DND-41 (cell line): ENCODE results near the gene ACOXL.
"Not testable (repeated sequence)": the region's sequence is repeated elsewhere in the genome, so short reads cannot be mapped to it uniquely, and the experiment has no call there.

Experiments
- ATAC-seq: fragments of 200-7000 bp; cut with Tn5 transposase; 3 replicates; pipeline ENCODE4 v1.9.1; 2021; ENCODE audit warnings: low read depth; ENCODE audit not compliant: insufficient read depth
- DNase-seq: peaks from one replicate; pipeline ENCODE4 v3.0.0-alpha.2; 2020
- H2AFZ ChIP-seq: 2 replicates; pipeline ENCODE4 v1.6.0; 2012; ENCODE audit warnings: low read depth, low read length
- H3K27ac ChIP-seq: 2 replicates; pipeline ENCODE4 v1.5.1; 2012; ENCODE audit warnings: low read length, inconsistent platforms
- H3K27me3 ChIP-seq: fragments of 200-600 bp; sonication (generic); 2 replicates; pipeline ENCODE4 v1.6.0; 2012; ENCODE audit warnings: low read length, mild to moderate bottlenecking, inconsistent platforms; ENCODE audit not compliant: insufficient read depth, poor library complexity
- H3K36me3 ChIP-seq: 2 replicates; pipeline ENCODE4 v1.5.1; 2012; ENCODE audit warnings: low read length, inconsistent platforms; ENCODE audit not compliant: insufficient read depth
- H3K4me1 ChIP-seq: 2 replicates; pipeline ENCODE4 v1.5.1; 2012; ENCODE audit warnings: mild to moderate bottlenecking, low read length; ENCODE audit not compliant: insufficient read depth
- H3K4me2 ChIP-seq: 2 replicates; pipeline ENCODE4 v1.6.0; 2012; ENCODE audit warnings: mild to moderate bottlenecking, moderate library complexity, low read length, inconsistent platforms; ENCODE audit not compliant: insufficient read depth
- H3K4me3 ChIP-seq, 2 experiments: fragments of 200-600 bp in 1 of 2; shearing (Covaris generic) in 1 of 2; 2 replicates each; pipeline ENCODE4 v1.5.1; 2012 to 2016; ENCODE audit warnings: inconsistent platforms in 2 of 2, low read length in 2 of 2, mild to moderate bottlenecking in 2 of 2, low read depth in 1 of 2, moderate library complexity in 1 of 2
- H3K79me2 ChIP-seq: 2 replicates; pipeline ENCODE4 v1.6.0; 2012; ENCODE audit warnings: low read length, inconsistent platforms; ENCODE audit not compliant: insufficient read depth
- H3K9ac ChIP-seq: 2 replicates; pipeline ENCODE4 v1.6.0; 2012; ENCODE audit warnings: low read depth, mild to moderate bottlenecking, inconsistent platforms, low read length, moderate library complexity
- H3K9me3 ChIP-seq: 2 replicates; pipeline ENCODE4 v1.5.1; 2012; ENCODE audit warnings: low read length, moderate library complexity, mild to moderate bottlenecking, inconsistent platforms; ENCODE audit not compliant: insufficient read depth, severe bottlenecking
- H4K20me1 ChIP-seq: 2 replicates; pipeline ENCODE4 v1.6.0; 2012; ENCODE audit warnings: low read length; ENCODE audit not compliant: insufficient read depth
- EZH2 ChIP-seq: IDR thresholded peaks from 3 replicates; pipeline ENCODE4 v1.6.1; 2012; ENCODE audit warnings: borderline replicate concordance, low read depth, mild to moderate bottlenecking, moderate library complexity, low read length, inconsistent platforms; ENCODE audit not compliant: severe bottlenecking
- TF ChIP-seq, protein P1 (sequence below): IDR thresholded peaks from 2 replicates; pipeline ENCODE4 v1.5.1; 2012; ENCODE audit warnings: borderline replicate concordance, low read length, moderate library complexity, mild to moderate bottlenecking; ENCODE audit not compliant: poor library complexity, severe bottlenecking; ENCODE audit errors: extremely low read depth

Gene ACOXL

DNA sequence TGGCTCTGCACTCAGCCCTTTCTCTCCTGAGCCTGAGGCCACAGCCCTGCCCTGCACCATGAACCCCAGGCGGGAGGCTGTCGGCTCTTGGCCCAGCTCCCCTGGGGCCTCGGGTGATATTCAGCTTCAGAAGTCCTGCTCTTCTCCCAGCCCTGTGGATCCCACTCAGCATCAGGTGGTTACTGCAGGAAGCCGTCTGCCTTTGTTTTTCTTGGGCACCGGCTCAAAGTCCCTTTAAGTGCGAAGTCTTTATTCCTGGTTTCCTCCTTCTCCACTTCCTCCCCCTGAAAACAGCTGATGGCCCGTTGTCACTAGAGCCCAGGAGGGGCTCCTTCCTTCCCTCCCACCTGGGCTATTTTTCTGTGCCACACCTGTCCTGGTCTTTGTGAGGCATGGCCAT lies 226.8 kb downstream of the ACOXL start:
- TF ChIP-seq EZH2 = no peak
- TF ChIP-seq, protein P1, sequence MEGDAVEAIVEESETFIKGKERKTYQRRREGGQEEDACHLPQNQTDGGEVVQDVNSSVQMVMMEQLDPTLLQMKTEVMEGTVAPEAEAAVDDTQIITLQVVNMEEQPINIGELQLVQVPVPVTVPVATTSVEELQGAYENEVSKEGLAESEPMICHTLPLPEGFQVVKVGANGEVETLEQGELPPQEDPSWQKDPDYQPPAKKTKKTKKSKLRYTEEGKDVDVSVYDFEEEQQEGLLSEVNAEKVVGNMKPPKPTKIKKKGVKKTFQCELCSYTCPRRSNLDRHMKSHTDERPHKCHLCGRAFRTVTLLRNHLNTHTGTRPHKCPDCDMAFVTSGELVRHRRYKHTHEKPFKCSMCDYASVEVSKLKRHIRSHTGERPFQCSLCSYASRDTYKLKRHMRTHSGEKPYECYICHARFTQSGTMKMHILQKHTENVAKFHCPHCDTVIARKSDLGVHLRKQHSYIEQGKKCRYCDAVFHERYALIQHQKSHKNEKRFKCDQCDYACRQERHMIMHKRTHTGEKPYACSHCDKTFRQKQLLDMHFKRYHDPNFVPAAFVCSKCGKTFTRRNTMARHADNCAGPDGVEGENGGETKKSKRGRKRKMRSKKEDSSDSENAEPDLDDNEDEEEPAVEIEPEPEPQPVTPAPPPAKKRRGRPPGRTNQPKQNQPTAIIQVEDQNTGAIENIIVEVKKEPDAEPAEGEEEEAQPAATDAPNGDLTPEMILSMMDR = no peak
- no peak for ATAC-seq
- H3K27ac ChIP-seq = no peak overlapping the region

DNA sequence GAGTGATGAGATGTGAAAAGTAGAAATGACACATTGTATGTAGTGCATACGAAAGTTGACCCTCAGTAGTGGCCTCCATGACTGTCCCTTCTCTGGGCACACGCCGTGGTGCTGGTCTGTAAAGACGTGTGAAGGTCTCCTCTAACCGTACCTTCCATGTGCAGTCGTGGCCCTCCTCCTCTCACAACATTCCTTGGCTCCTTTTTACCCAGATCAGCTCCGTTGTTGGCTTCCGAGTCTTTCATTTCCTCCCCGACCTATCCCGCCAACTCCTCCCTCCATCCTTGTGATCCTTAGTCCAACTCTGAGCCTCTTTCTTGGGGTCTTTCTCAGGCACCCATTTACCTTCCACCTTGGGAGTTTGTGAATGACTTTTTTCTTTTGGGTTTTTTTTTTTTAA lies 227.9 kb downstream of the ACOXL start:
- no peaks in the 10 kb centered on the region for H3K27me3 ChIP-seq
- no peaks in the 10 kb centered on the region for H3K79me2 ChIP-seq
- H3K4me1 ChIP-seq = no peaks in the 10 kb centered on the region
- H3K4me3 ChIP-seq = no peak overlapping the region
- TF ChIP-seq, protein P1 = no peak
- TF ChIP-seq EZH2 = no peak
- ATAC-seq (no peak), DNase-seq (no peak)
- no peak overlapping the region for H2AFZ ChIP-seq
- no peaks in the 10 kb centered on the region for H4K20me1 ChIP-seq
- H3K9ac ChIP-seq = no peak overlapping the region
- no peak overlapping the region for H3K4me2 ChIP-seq
- H3K36me3 ChIP-seq = no peaks in the 10 kb centered on the region
- no peak overlapping the region for H3K27ac ChIP-seq
- H3K9me3 ChIP-seq = no peaks in the 10 kb centered on the region

More for the DNA sequence above, 226.8 kb downstream of the ACOXL start:
- H2AFZ ChIP-seq = no peak overlapping the region
- no peak overlapping the region for H3K9ac ChIP-seq
- no peaks in the 10 kb centered on the region for H3K9me3 ChIP-seq
- H3K4me2 ChIP-seq = no peak overlapping the region
- H3K79me2 ChIP-seq = no peaks in the 10 kb centered on the region
- DNase-seq = no peak
- H3K36me3 ChIP-seq = no peaks in the 10 kb centered on the region
- no peaks in the 10 kb centered on the region for H3K27me3 ChIP-seq
- no peak overlapping the region for H3K4me3 ChIP-seq
- H3K4me1 ChIP-seq = no peaks in the 10 kb centered on the region
- no peaks in the 10 kb centered on the region for H4K20me1 ChIP-seq

DNA sequence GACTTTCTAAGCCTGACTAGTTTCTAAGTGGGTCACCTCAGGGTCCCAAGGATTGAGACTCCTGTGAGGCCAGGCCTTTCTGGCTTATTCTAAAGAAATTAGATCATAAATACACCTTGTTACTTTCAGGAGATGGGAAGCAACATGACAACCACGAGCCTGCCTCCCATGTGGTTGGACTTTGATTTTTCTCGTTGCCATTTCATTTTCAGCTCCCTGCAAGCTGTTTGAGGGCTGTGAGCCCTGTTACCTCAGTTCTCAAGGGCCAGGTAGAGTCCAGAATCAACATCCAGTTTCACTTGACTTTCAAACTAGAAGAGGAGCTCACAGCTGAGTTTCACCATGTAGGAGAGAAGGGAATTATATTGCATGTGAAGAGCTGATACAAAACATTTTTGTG lies 228.6 kb downstream of the ACOXL start:
- Histone ChIP-seq H3K9me3 (no peaks in the 10 kb centered on the region), H3K79me2 (no peaks in the 10 kb centered on the region), H3K4me1 (no peaks in the 10 kb centered on the region), H3K27ac (no peak overlapping the region), H4K20me1 (no peaks in the 10 kb centered on the region), H3K9ac (no peak overlapping the region), H3K4me2 (no peak overlapping the region), H2AFZ (no peak overlapping the region), H3K27me3 (no peaks in the 10 kb centered on the region), H3K4me3 (no peak overlapping the region), H3K36me3 (no peaks in the 10 kb centered on the region)
- TF ChIP-seq, protein P1 = no peak
- TF ChIP-seq EZH2 = no peak
- no peak for ATAC-seq
- DNase-seq = no peak

DNA sequence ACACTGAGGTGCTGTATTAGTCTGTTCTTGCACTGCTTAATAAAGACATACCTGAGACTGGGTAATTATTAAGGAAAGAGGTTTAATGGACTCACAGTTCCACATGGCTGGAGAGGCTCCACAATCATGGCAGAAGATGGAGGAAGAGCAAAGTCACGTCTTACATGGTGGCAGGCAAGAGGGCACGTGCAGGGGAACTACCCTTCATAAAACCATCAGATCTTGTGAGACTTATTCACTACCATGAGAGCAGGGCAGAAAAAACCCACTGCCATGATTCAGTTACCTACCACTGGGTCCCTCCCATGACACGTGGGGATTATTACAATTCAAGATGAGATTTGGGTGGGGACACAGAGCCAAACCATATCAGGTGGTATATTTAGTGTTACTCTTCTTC lies 229.3 kb downstream of the ACOXL start:
- not testable (repeated sequence) for H4K20me1 ChIP-seq, H3K79me2 ChIP-seq, DNase-seq, H3K27me3 ChIP-seq, ATAC-seq, H3K9me3 ChIP-seq, H3K9ac ChIP-seq, H3K27ac ChIP-seq, H3K36me3 ChIP-seq, H3K4me2 ChIP-seq, H3K4me1 ChIP-seq, H2AFZ ChIP-seq, H3K4me3 ChIP-seq
